SU-DHL-6 (cell line): ENCODE measurements around the gene RECK.
"Not testable (repeated sequence)": the region's sequence is repeated elsewhere in the genome, so short reads cannot be mapped to it uniquely, and the experiment has no call there.

Experiments
- H2AFZ ChIP-seq: fragments of 200-600 bp; sonication (generic); 2 replicates; pipeline ENCODE4 v1.6.1; 2014; ENCODE audit warnings: low read depth, mild to moderate bottlenecking, moderate library complexity, mixed read lengths, antibody characterized with exemption, low read length; ENCODE audit not compliant: severe bottlenecking
- H3F3A ChIP-seq: fragments of 200-600 bp; shearing (Covaris generic); 2 replicates; pipeline ENCODE4 v1.6.0; 2016; ENCODE audit warnings: antibody characterized with exemption, mild to moderate bottlenecking; ENCODE audit not compliant: insufficient read depth
- H3K27ac ChIP-seq: fragments of 200-600 bp; sonication (generic); 2 replicates; pipeline ENCODE4 v1.5.1; 2016; ENCODE audit warnings: low read depth, mild to moderate bottlenecking, low read length, moderate library complexity, mixed read lengths
- H3K27me3 ChIP-seq: fragments of 200-600 bp; sonication (generic), shearing (Covaris generic); 2 replicates; pipeline ENCODE4 v1.6.0; 2014; ENCODE audit warnings: mild to moderate bottlenecking, low read length
- H3K36me3 ChIP-seq: fragments of 200-600 bp; sonication (generic); 2 replicates; pipeline ENCODE4 v1.6.1; 2014; ENCODE audit warnings: mild to moderate bottlenecking, low read length, mixed read lengths
- H3K4me2 ChIP-seq: fragments of 300-600, 200-600 bp; shearing (Covaris generic), sonication (generic); 2 replicates; pipeline ENCODE4 v1.6.0; 2014; ENCODE audit warnings: low read length, low read depth, mild to moderate bottlenecking; ENCODE audit not compliant: poor library complexity, severe bottlenecking
- H3K4me3 ChIP-seq: fragments of 200-600 bp; sonication (generic); 2 replicates; pipeline ENCODE4 v1.5.1; 2014; ENCODE audit warnings: antibody characterized with exemption, low read length, mild to moderate bottlenecking, mixed read lengths; ENCODE audit not compliant: insufficient read depth, poor library complexity, severe bottlenecking
- H3K79me2 ChIP-seq: fragments of 200-600 bp; sonication (generic); 2 replicates; pipeline ENCODE4 v1.6.1; 2014; ENCODE audit warnings: mild to moderate bottlenecking, low read length, moderate library complexity; ENCODE audit not compliant: insufficient read depth
- H3K9ac ChIP-seq: fragments of 200-600 bp; sonication (generic); 2 replicates; pipeline ENCODE4 v1.7.0; 2014; ENCODE audit warnings: mild to moderate bottlenecking, low read length
- H3K9me2 ChIP-seq: fragments of 200-600 bp; sonication (generic); replicated peaks from 2 replicates; pipeline ENCODE4 v1.6.1; 2014; ENCODE audit warnings: low read length; ENCODE audit not compliant: insufficient read depth
- H3K9me3 ChIP-seq: fragments of 200-600 bp; sonication (generic); 2 replicates; pipeline ENCODE4 v1.6.1; 2014; ENCODE audit warnings: low read length, mixed read lengths; ENCODE audit not compliant: insufficient read depth
- H4K20me1 ChIP-seq: fragments of 200-600 bp; sonication (generic); 2 replicates; pipeline ENCODE4 v1.6.1; 2014; ENCODE audit warnings: low read depth, mild to moderate bottlenecking, antibody characterized with exemption, low read length, moderate library complexity, mixed read lengths
- CTCF ChIP-seq: fragments of 200-600 bp; sonication (generic); IDR thresholded peaks from one replicate; pipeline ENCODE4 v1.5.1; 2017; ENCODE audit warnings: antibody characterized with exemption, mild to moderate bottlenecking, low read length, moderate library complexity; ENCODE audit not compliant: insufficient read depth, poor library complexity, severe bottlenecking
- EZH2phosphoT487 ChIP-seq: fragments of 200-600 bp; sonication (generic), shearing (Covaris generic); conservative IDR thresholded peaks from 2 replicates; pipeline ENCODE4 v1.6.1; 2018; ENCODE audit warnings: mild to moderate bottlenecking, antibody characterized with exemption, low read length, moderate library complexity, mixed read lengths

RECK gene

GRCh38 chr9:36127652-36128244 is 91.0 kb downstream of the RECK start:
- no peak overlapping the region for H3K4me2 ChIP-seq
- no peak overlapping the region for H2AFZ ChIP-seq
- H3K9ac ChIP-seq, result no peak overlapping the region
- H3K9me2 ChIP-seq, result no peaks in the 10 kb centered on the region
- H3K9me3 ChIP-seq, result no peaks in the 10 kb centered on the region
- no peak overlapping the region for H3K27ac ChIP-seq
- H3K36me3 ChIP-seq, result no peaks in the 10 kb centered on the region
- no peaks in the 10 kb centered on the region for H3F3A ChIP-seq
- TF ChIP-seq EZH2phosphoT487 (no peak), CTCF (no peak)
- H3K79me2 ChIP-seq, result no peaks in the 10 kb centered on the region
- H3K27me3 ChIP-seq, result no peaks in the 10 kb centered on the region
- no peaks in the 10 kb centered on the region for H4K20me1 ChIP-seq
- H3K4me3 ChIP-seq, result no peak overlapping the region

GRCh38 chr9:36128349-36128748 is 91.6 kb downstream of the RECK start:
- Histone ChIP-seq H3K36me3 (no peaks in the 10 kb centered on the region), H3F3A (no peaks in the 10 kb centered on the region), H3K79me2 (no peaks in the 10 kb centered on the region), H2AFZ (no peak overlapping the region), H3K9me2 (no peaks in the 10 kb centered on the region), H3K27me3 (no peaks in the 10 kb centered on the region), H3K9ac (no peak overlapping the region), H3K9me3 (no peaks in the 10 kb centered on the region), H4K20me1 (no peaks in the 10 kb centered on the region), H3K4me3 (no peak overlapping the region), H3K27ac (no peak overlapping the region), H3K4me2 (no peak overlapping the region)
- TF ChIP-seq CTCF, result no peak
- no peak for TF ChIP-seq EZH2phosphoT487

DNA sequence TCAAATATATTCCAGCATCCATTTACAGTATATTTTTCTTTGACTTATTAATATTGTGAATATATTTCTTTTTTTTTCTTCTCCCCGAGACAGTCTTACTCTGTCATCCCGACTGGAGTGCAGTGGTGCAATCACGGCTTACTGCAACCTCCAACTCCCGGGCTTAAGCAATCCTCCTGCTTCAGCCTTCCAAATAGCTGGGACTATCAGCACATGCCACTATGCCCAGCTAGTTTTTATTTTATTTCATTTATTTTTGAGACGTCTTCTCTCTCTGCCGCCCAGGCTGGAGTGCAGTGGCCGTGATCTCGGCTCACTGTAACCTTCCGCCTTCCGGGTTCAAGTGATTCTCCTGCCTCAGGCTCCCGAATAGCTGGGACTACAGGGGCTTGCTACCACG is 92.4 kb downstream of the RECK start:
- no peak overlapping the region for H3K4me2 ChIP-seq
- H3K36me3 ChIP-seq, result no peaks in the 10 kb centered on the region
- H3F3A ChIP-seq, result no peaks in the 10 kb centered on the region
- H3K9ac ChIP-seq, result no peak overlapping the region
- H2AFZ ChIP-seq, result no peak overlapping the region
- no peak overlapping the region for H3K27ac ChIP-seq
- no peaks in the 10 kb centered on the region for H3K79me2 ChIP-seq
- TF ChIP-seq EZH2phosphoT487 (no peak), CTCF (no peak)
- no peaks in the 10 kb centered on the region for H3K9me2 ChIP-seq
- no peaks in the 10 kb centered on the region for H3K27me3 ChIP-seq
- no peaks in the 10 kb centered on the region for H4K20me1 ChIP-seq
- no peaks in the 10 kb centered on the region for H3K9me3 ChIP-seq
- no peak overlapping the region for H3K4me3 ChIP-seq

DNA sequence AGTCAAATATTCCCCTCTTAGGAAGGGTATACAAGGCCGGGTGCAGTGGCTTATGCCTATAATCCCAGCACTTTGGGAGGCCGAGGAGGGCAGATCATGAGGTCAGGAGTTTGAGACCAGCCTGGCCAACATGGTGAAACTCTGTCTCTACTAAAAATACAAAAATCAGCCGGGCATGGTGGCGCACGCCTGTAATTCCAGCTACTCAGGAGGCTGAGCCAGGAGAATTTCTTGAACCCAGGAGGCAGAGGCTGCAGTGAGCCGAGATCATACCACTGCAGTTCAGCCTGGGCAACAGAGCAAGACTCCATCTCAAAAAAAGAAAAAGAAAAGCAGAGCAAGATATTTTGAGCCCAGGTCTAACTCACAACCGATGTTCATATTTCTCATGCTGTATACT is 95.0 kb downstream of the RECK start:
- H3K36me3 ChIP-seq, H3F3A ChIP-seq, H3K9ac ChIP-seq, H4K20me1 ChIP-seq, H3K27ac ChIP-seq, H3K9me3 ChIP-seq, H3K4me3 ChIP-seq, H3K4me2 ChIP-seq, H3K9me2 ChIP-seq, H3K27me3 ChIP-seq, H3K79me2 ChIP-seq, H2AFZ ChIP-seq: not testable (repeated sequence)
